Activated CD4-positive, alpha-beta T cell treated with anti-CD3 and anti-CD28 coated beads, Interleukin-2, amount 10 ng/mL, durations not matched to agents 7 days and 5 days (primary cell): ENCODE measurements around the gene FARS2. TPM values are rescaled to one million over a fixed set of nuclear protein-coding genes. Genes with fewer than 3 reads are reported as not detected.
A peak's percentile ranks its signal among the peaks of the same experiment; 100 is the strongest.

ENCODE experiments used
- CTCF ChIA-PET: fragments of 350-600 bp; sonication (Branson Sonifier 250); formaldehyde crosslinking; loops from one replicate; lab custom pipeline; 2021; ENCODE audit warnings: antibody characterized with exemption; lab: Charles Lee
- POLR2A ChIA-PET: fragments of 350-600 bp; sonication (Branson Sonifier 250); formaldehyde crosslinking; loops from one replicate; lab custom pipeline; 2021; ENCODE audit warnings: antibody characterized with exemption; lab: Charles Lee
- DNase-seq: peaks from one replicate; pipeline ENCODE4 v3.0.0-alpha.2; 2020
- H3K27ac Mint-ChIP-seq: one replicate; pipeline ENCODE4 v1.8.0; 2021; ENCODE audit warnings: mild to moderate bottlenecking, moderate library complexity, mixed read lengths
- H3K27me3 Mint-ChIP-seq: one replicate; pipeline ENCODE4 v1.8.0; 2021; ENCODE audit warnings: mixed read lengths
- H3K36me3 Mint-ChIP-seq: one replicate; pipeline ENCODE4 v1.8.0; 2021; ENCODE audit warnings: low read depth, mixed read lengths
- H3K4me1 Mint-ChIP-seq: one replicate; pipeline ENCODE4 v1.8.0; 2021; ENCODE audit warnings: mixed read lengths
- H3K4me3 Mint-ChIP-seq: one replicate; pipeline ENCODE4 v1.8.0; 2021; ENCODE audit warnings: mild to moderate bottlenecking, moderate library complexity, mixed read lengths
- H3K9me3 Mint-ChIP-seq: one replicate; pipeline ENCODE4 v1.8.0; 2021; ENCODE audit warnings: mixed read lengths
- total RNA-seq, 2 experiments: library from RNA; stranded (reverse); gene quantifications; one replicate each; pipeline ENCODE4 v1.2.3, GENCODE V29; 2021

FARS2 gene
- total RNA-seq, 2 experiments from 2014 or later: 17.2 to 17.5 TPM

GRCh38 chr6:5749651-5750215 lies 488.4 kb downstream of the FARS2 start:
- H3K27ac Mint-ChIP-seq: peak overlapping the region; percentile 60
- peaks cover 18% of the 10 kb centered on the region for H3K9me3 Mint-ChIP-seq
- no peaks in the 10 kb centered on the region for H3K4me1 Mint-ChIP-seq
- DNase-seq: no peak
- no peaks in the 10 kb centered on the region for H3K27me3 Mint-ChIP-seq
- peaks cover 10% of the 10 kb centered on the region for H3K36me3 Mint-ChIP-seq
- ChIA-PET CTCF (no interaction called here), POLR2A (no interaction called here)
- H3K4me3 Mint-ChIP-seq: no peak overlapping the region

- no peak for DNase-seq
- Mint-ChIP-seq H3K4me1 (no peaks in the 10 kb centered on the region), H3K36me3 (peaks cover 22% of the 10 kb centered on the region), H3K27me3 (no peaks in the 10 kb centered on the region), H3K4me3 (no peak overlapping the region), H3K9me3 (peaks cover 28% of the 10 kb centered on the region), H3K27ac (no peak overlapping the region)
- CTCF ChIA-PET: interaction anchor here (0.6 to 1.0 kb wide), 3 partner anchors 9 to 648 kb away, joined by 3 to 4 read pairs (median 3); no protein-coding TSS in a partner anchor
- POLR2A ChIA-PET: no interaction called here
Measured at GRCh38 chr6:5751525-5752390, 490.4 kb downstream of the FARS2 start.

- no peaks in the 10 kb centered on the region for H3K27me3 Mint-ChIP-seq
- H3K4me1 Mint-ChIP-seq: no peaks in the 10 kb centered on the region
- no peak overlapping the region for H3K4me3 Mint-ChIP-seq
- peaks cover 28% of the 10 kb centered on the region for H3K9me3 Mint-ChIP-seq
- peaks cover 26% of the 10 kb centered on the region for H3K36me3 Mint-ChIP-seq
- ChIA-PET CTCF (interaction anchor here (0.8 to 1.0 kb wide), 2 partner anchors 9 to 12 kb away, joined by 3 read pairs; no protein-coding TSS in a partner anchor), POLR2A (no interaction called here)
- no peak for DNase-seq
- no peak overlapping the region for H3K27ac Mint-ChIP-seq
Measured at GRCh38 chr6:5752391-5752680, 491.0 kb downstream of the FARS2 start.

- CTCF ChIA-PET: no interaction called here
- peaks cover 26% of the 10 kb centered on the region for H3K36me3 Mint-ChIP-seq
- H3K4me1 Mint-ChIP-seq: no peaks in the 10 kb centered on the region
Measured at GRCh38 chr6:5753209-5753608, 491.9 kb downstream of the FARS2 start.

GRCh38 chr6:5754904-5755303 lies 493.6 kb downstream of the FARS2 start:
- no peak for DNase-seq
- Mint-ChIP-seq H3K27ac (no peak overlapping the region), H3K9me3 (peaks cover 25% of the 10 kb centered on the region), H3K36me3 (peaks cover 26% of the 10 kb centered on the region), H3K27me3 (no peaks in the 10 kb centered on the region), H3K4me3 (no peak overlapping the region), H3K4me1 (no peaks in the 10 kb centered on the region)
- POLR2A ChIA-PET: no interaction called here
- CTCF ChIA-PET: no interaction called here

More at GRCh38 chr6:5753209-5753608, 491.9 kb downstream of the FARS2 start:
- H3K27ac Mint-ChIP-seq: no peak overlapping the region
- DNase-seq: no peak
- no peaks in the 10 kb centered on the region for H3K27me3 Mint-ChIP-seq
- H3K4me3 Mint-ChIP-seq: no peak overlapping the region
- POLR2A ChIA-PET: no interaction called here
- peaks cover 28% of the 10 kb centered on the region for H3K9me3 Mint-ChIP-seq

DNA sequence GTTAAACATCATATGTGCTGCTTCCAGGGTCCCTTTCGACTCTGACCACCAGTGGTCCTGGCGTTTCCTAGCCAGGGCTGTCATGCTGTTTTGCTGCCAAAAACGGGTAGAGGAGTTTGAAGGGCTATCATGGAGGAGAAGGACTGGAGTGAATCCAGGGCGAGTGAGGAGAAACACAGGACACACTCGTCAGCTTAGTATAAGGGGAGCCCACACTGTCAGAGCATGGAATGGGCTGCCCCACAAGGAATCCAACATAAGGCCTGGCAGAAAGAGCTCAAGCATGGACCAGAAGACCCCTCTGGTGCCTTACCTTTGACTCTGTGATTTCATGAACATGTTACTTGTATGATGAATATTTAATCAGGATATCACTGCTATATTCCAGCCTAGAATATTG lies 498.3 kb downstream of the FARS2 start:
- ChIA-PET POLR2A (no interaction called here), CTCF (no interaction called here)
- Mint-ChIP-seq H3K27ac (no peak overlapping the region), H3K27me3 (no peaks in the 10 kb centered on the region), H3K9me3 (peaks cover 12% of the 10 kb centered on the region), H3K4me1 (no peaks in the 10 kb centered on the region), H3K36me3 (peaks cover 16% of the 10 kb centered on the region), H3K4me3 (no peak overlapping the region)
- DNase-seq: no peak

DNA sequence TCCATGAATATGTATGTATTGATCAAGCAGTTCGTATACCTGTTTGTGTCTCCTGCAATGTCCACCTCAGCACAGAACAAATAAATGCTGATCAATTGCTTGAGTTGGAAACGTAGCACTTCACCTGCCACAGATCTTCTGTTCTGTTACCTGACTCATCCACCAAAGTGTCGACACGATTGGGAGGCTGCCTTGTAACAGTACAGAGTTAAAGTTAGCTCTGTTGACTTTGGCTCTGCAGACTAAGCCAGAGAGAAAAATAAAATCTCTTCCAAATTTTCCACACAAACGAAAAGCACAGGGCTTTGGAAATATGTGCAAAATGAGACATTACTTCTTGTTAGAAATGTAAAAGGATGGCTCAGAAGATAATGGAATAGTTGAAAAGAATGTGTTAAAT lies 500.1 kb downstream of the FARS2 start:
- ChIA-PET POLR2A (no interaction called here), CTCF (no interaction called here)
- DNase-seq: no peak
- H3K27me3 Mint-ChIP-seq: no peaks in the 10 kb centered on the region
- no peak overlapping the region for H3K27ac Mint-ChIP-seq
- no peaks in the 10 kb centered on the region for H3K4me1 Mint-ChIP-seq
- H3K36me3 Mint-ChIP-seq: peaks cover 7% of the 10 kb centered on the region
- H3K4me3 Mint-ChIP-seq: no peak overlapping the region
- H3K9me3 Mint-ChIP-seq: peaks cover under 1% of the 10 kb centered on the region

GRCh38 chr6:5762561-5762968 lies 501.3 kb downstream of the FARS2 start:
- Mint-ChIP-seq H3K27me3 (no peaks in the 10 kb centered on the region), H3K36me3 (peaks cover 2% of the 10 kb centered on the region), H3K4me3 (no peak overlapping the region), H3K9me3 (peaks cover 4% of the 10 kb centered on the region), H3K27ac (peak overlapping the region; percentile 27), H3K4me1 (no peaks in the 10 kb centered on the region)
- no peak for DNase-seq
- ChIA-PET POLR2A (no interaction called here), CTCF (no interaction called here)

DNA sequence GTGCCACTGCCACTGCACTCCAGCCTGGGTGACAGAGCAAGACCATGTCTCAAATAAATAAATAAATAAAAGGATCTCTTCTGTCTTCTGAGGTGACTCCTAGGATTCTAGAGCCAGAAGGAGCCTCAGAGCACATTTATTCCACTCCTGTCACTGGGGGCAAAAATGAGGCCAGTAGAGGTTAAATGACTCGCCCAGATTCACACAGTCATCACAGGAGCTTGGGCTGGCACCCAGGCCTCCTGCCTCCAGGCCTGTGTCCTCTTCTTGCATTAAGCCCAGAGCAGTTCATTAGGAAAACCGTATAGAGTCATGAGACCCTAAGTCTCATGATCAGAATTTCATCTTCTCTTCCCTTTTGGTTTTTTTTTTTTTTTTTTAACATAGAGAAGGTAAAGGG lies 502.1 kb downstream of the FARS2 start:
- Mint-ChIP-seq H3K27ac (no peak overlapping the region), H3K27me3 (no peaks in the 10 kb centered on the region), H3K4me3 (no peak overlapping the region), H3K9me3 (peaks cover 6% of the 10 kb centered on the region), H3K4me1 (no peaks in the 10 kb centered on the region), H3K36me3 (peaks cover 3% of the 10 kb centered on the region)
- ChIA-PET CTCF (no interaction called here), POLR2A (no interaction called here)
- no peak for DNase-seq

GRCh38 chr6:5763871-5764270 lies 502.6 kb downstream of the FARS2 start:
- CTCF ChIA-PET: interaction anchor here (1.1 kb wide), 1 partner anchor 11 kb away, joined by 3 read pairs; no protein-coding TSS in a partner anchor
- POLR2A ChIA-PET: no interaction called here
- H3K9me3 Mint-ChIP-seq: peaks cover 10% of the 10 kb centered on the region
- peaks cover 8% of the 10 kb centered on the region for H3K36me3 Mint-ChIP-seq
- H3K27ac Mint-ChIP-seq: no peak overlapping the region
- H3K4me3 Mint-ChIP-seq: no peak overlapping the region
- H3K4me1 Mint-ChIP-seq: no peaks in the 10 kb centered on the region
- no peak for DNase-seq
- no peaks in the 10 kb centered on the region for H3K27me3 Mint-ChIP-seq

GRCh38 chr6:5764401-5764955 lies 503.2 kb downstream of the FARS2 start:
- CTCF ChIA-PET: interaction anchor here (1.1 kb wide), 1 partner anchor 12 kb away, joined by 3 read pairs; no protein-coding TSS in a partner anchor
- Mint-ChIP-seq H3K4me1 (no peaks in the 10 kb centered on the region), H3K36me3 (peaks cover 8% of the 10 kb centered on the region)

GRCh38 chr6:5765141-5765760 lies 503.9 kb downstream of the FARS2 start:
- ChIA-PET POLR2A (no interaction called here), CTCF (no interaction called here)
- H3K36me3 Mint-ChIP-seq: peaks cover 8% of the 10 kb centered on the region
- no peak overlapping the region for H3K27ac Mint-ChIP-seq
- peaks cover 10% of the 10 kb centered on the region for H3K9me3 Mint-ChIP-seq
- no peak for DNase-seq
- no peaks in the 10 kb centered on the region for H3K4me1 Mint-ChIP-seq
- no peak overlapping the region for H3K4me3 Mint-ChIP-seq
- H3K27me3 Mint-ChIP-seq: no peaks in the 10 kb centered on the region

More at GRCh38 chr6:5764401-5764955, 503.2 kb downstream of the FARS2 start:
- no peak overlapping the region for H3K4me3 Mint-ChIP-seq
- peaks cover 10% of the 10 kb centered on the region for H3K9me3 Mint-ChIP-seq
- no peaks in the 10 kb centered on the region for H3K27me3 Mint-ChIP-seq
- DNase-seq: no peak
- no peak overlapping the region for H3K27ac Mint-ChIP-seq
- POLR2A ChIA-PET: no interaction called here

- no peak for DNase-seq
- ChIA-PET CTCF (no interaction called here), POLR2A (no interaction called here)
- H3K9me3 Mint-ChIP-seq: peaks cover 10% of the 10 kb centered on the region
- no peaks in the 10 kb centered on the region for H3K4me1 Mint-ChIP-seq
- H3K27me3 Mint-ChIP-seq: no peaks in the 10 kb centered on the region
- H3K36me3 Mint-ChIP-seq: peaks cover 8% of the 10 kb centered on the region
- no peak overlapping the region for H3K27ac Mint-ChIP-seq
- H3K4me3 Mint-ChIP-seq: no peak overlapping the region
Measured at GRCh38 chr6:5766260-5766659, 504.9 kb downstream of the FARS2 start.
